ENCODE measurements around the gene CEACAM5.

The CEACAM5 gene

GRCh38 chr19:41708481-41708880, at the start of gene CEACAM5:
TSS of gene CEACAM5 (plus strand) at chr19:41708626. CDS start at chr19:41708732, 106 bp downstream.
- DNase-seq, result peak; percentile 87

GRCh38 chr19:41666075-41666474, 42.4 kb upstream of the CEACAM5 start:
- DNase-seq, result no peak

- no peak for DNase-seq
These were observed 40.1 kb upstream of the CEACAM5 start for GRCh38 chr19:41668315-41668714.

GRCh38 chr19:41670755-41671154, 37.7 kb upstream of the CEACAM5 start:
- no peak for DNase-seq

- DNase-seq, result no peak
These were observed 36.9 kb upstream of the CEACAM5 start for GRCh38 chr19:41671486-41671885.

GRCh38 chr19:41682437-41682836, 26.0 kb upstream of the CEACAM5 start:
- DNase-seq, result no peak

GRCh38 chr19:41687419-41687818, 21.0 kb upstream of the CEACAM5 start:
- no peak for DNase-seq

GRCh38 chr19:41688098-41688497, 20.3 kb upstream of the CEACAM5 start, which contains the start of gene CEACAM7:
TSS of gene CEACAM7 (minus strand) at chr19:41688270. CDS start at chr19:41688165, 105 bp downstream.
- DNase-seq, result no peak

- no peak for DNase-seq
These were observed 19.7 kb upstream of the CEACAM5 start for GRCh38 chr19:41688687-41689086.

GRCh38 chr19:41689993-41690800, 18.2 kb upstream of the CEACAM5 start:
- no peak for DNase-seq

- DNase-seq, result no peak
These were observed 17.7 kb upstream of the CEACAM5 start for GRCh38 chr19:41690801-41691065.

GRCh38 chr19:41691268-41691970, 17.0 kb upstream of the CEACAM5 start:
- DNase-seq, result no peak

GRCh38 chr19:41694196-41694595, 14.2 kb upstream of the CEACAM5 start:
- no peak for DNase-seq

- no peak for DNase-seq
These were observed 13.4 kb upstream of the CEACAM5 start for GRCh38 chr19:41694831-41695635.

- no peak for DNase-seq
These were observed 12.7 kb upstream of the CEACAM5 start for GRCh38 chr19:41695745-41696144.

- DNase-seq, result no peak
These were observed 11.8 kb upstream of the CEACAM5 start for GRCh38 chr19:41696402-41697197.

- DNase-seq, result no peak
These were observed 11.1 kb upstream of the CEACAM5 start for GRCh38 chr19:41697198-41697855.

GRCh38 chr19:41698746-41699230, 9.6 kb upstream of the CEACAM5 start:
- DNase-seq, result peak; percentile 25

- no peak for DNase-seq
These were observed 9.0 kb upstream of the CEACAM5 start for GRCh38 chr19:41699231-41699967.

- no peak for DNase-seq
These were observed 8.5 kb upstream of the CEACAM5 start for GRCh38 chr19:41699968-41700323.

Data from DMS153 (cell line).